OCI-LY7 (cell line): Measurements from ENCODE around the gene HID1.

Source experiments
- EZH2phosphoT487 ChIP-seq: fragments of 200-600 bp; sonication (generic); IDR thresholded peaks from 2 replicates; pipeline ENCODE4 v1.6.1; 2018; ENCODE audit warnings: low read depth, borderline replicate concordance, mild to moderate bottlenecking, mixed run types, antibody characterized with exemption, low read length, moderate library complexity, mixed read lengths
- TF ChIP-seq, protein P1 (sequence below): fragments of 200-600 bp; sonication (generic); conservative IDR thresholded peaks from 2 replicates; pipeline ENCODE4 v1.5.1; 2014; ENCODE audit warnings: mild to moderate bottlenecking, antibody characterized with exemption, low read length, moderate library complexity, mixed read lengths

GRCh38 chr17:74938194-74938950 is 34.2 kb downstream of the HID1 start:
- TF ChIP-seq, protein P1, sequence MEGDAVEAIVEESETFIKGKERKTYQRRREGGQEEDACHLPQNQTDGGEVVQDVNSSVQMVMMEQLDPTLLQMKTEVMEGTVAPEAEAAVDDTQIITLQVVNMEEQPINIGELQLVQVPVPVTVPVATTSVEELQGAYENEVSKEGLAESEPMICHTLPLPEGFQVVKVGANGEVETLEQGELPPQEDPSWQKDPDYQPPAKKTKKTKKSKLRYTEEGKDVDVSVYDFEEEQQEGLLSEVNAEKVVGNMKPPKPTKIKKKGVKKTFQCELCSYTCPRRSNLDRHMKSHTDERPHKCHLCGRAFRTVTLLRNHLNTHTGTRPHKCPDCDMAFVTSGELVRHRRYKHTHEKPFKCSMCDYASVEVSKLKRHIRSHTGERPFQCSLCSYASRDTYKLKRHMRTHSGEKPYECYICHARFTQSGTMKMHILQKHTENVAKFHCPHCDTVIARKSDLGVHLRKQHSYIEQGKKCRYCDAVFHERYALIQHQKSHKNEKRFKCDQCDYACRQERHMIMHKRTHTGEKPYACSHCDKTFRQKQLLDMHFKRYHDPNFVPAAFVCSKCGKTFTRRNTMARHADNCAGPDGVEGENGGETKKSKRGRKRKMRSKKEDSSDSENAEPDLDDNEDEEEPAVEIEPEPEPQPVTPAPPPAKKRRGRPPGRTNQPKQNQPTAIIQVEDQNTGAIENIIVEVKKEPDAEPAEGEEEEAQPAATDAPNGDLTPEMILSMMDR = no peak
- TF ChIP-seq EZH2phosphoT487 = no peak
